HG03521 (cell line): ENCODE data around the gene CLCN6.

Experiments
- ATAC-seq: cut with Tn5 transposase; IDR thresholded peaks from one replicate; pipeline ENCODE4 v1.9.1; 2021; ENCODE audit warnings: mild to moderate bottlenecking, moderate library complexity; ENCODE audit not compliant: unreplicated experiment

The CLCN6 gene

DNA sequence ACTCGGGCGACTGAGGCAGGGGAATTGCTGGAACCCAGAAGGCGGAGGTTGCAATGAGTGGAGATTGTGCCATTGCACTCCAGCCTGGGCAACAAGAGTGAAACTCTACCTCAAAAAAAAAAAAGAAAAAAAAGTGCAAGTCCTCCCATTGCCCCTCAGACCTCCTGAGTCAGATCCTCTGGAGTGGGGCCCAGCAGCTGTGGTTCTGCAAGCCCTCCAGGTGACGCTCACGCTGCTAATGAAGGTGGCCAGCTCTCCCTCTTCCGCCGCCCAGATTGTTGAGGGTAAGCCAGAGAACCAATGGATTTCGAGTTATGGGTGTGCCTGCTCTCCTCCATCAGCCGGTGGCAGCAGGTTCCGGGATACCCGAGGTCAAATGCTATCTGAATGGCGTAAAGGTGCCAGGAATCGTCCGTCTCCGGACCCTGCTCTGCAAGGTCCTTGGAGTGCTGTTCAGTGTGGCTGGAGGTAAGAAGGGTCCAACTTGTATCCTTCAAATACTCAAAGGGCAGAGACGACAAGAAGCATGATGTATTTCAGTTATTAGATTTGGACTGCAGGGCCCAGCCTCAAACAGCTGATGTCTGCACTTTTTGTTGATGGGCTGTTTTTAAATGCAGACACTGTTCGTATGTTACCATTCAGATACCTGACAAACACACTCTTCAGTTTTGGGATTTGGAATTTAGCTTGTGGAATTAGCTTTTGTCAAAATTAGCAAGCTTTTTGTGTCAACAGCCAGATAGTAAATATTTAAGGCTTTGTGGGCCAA lies 17.6 kb downstream of the CLCN6 start:
- ATAC-seq: no peak

- no peak for ATAC-seq
Measured at GRCh38 chr1:11825131-11825530, 19.1 kb downstream of the CLCN6 start.

- no peak for ATAC-seq
Measured at GRCh38 chr1:11826946-11827345, 21.0 kb downstream of the CLCN6 start.

DNA sequence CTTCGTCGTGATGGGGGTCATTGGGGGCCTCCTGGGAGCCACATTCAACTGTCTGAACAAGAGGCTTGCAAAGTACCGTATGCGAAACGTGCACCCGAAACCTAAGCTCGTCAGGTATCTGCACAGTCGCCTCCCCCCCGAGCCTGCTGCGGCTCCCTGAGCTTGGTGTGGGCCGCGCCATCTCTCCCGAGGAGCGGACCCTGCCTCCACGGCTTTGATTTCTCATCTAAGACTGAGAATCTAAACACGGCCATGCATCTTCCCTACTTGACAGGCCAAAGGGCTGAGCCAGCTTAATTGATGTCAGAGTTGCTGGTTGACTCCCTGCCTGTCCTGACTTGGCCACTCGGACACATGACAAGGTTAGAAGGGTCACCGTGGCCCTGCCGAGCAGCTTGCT lies 22.5 kb downstream of the CLCN6 start:
- no peak for ATAC-seq

- no peak for ATAC-seq
Measured at GRCh38 chr1:11831945-11832725, 26.1 kb downstream of the CLCN6 start.

DNA sequence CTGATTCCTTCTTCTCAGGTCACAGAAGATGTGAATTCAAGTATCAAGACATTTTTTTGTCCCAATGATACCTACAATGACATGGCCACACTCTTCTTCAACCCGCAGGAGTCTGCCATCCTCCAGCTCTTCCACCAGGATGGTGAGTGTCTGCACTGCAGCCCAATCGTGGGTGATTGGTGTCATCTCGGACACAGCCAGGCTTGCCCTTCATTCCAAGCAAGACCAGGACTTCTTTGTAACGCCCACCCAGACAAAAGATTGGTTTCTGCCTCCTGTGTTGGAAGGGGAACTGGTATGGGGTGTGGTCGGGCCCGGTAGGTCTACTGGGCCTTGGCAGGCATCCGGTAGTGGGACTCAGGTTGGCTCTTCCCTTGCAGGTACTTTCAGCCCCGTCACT lies 27.5 kb downstream of the CLCN6 start:
- ATAC-seq: no peak

- no peak for ATAC-seq
Measured at GRCh38 chr1:11833900-11834299, 27.9 kb downstream of the CLCN6 start.

GRCh38 chr1:11835441-11836225 lies 29.6 kb downstream of the CLCN6 start:
- ATAC-seq: no peak

- ATAC-seq: no peak
Measured at GRCh38 chr1:11836955-11837766, 31.2 kb downstream of the CLCN6 start.

DNA sequence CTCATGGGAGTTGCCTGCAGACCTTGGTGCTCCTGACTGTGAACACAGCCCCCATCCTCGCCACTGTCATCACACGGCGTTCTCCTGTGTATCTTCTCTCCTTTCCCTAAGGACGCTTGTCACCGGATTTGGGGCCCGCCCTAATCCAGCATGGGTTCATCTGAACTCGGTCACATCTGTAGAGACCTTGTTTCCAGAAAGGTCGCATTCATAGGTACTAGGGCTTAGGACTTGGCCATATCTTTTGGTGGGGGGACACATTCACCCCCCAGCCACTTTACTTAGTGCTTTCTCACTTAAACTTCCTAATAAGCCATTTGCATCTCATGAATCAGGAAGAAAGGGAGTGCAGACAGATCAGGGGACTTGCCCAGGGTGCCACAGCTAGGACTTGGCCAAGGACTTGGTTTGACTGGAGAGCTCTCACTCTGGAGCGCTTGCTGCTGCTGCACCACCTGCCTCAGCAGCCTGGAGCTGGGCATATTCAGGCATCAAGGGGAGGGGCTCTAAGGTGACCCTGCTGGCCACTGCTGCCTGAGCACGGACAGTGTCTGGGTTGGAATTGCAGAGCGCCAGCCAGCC lies 31.9 kb downstream of the CLCN6 start:
- no peak for ATAC-seq

DNA sequence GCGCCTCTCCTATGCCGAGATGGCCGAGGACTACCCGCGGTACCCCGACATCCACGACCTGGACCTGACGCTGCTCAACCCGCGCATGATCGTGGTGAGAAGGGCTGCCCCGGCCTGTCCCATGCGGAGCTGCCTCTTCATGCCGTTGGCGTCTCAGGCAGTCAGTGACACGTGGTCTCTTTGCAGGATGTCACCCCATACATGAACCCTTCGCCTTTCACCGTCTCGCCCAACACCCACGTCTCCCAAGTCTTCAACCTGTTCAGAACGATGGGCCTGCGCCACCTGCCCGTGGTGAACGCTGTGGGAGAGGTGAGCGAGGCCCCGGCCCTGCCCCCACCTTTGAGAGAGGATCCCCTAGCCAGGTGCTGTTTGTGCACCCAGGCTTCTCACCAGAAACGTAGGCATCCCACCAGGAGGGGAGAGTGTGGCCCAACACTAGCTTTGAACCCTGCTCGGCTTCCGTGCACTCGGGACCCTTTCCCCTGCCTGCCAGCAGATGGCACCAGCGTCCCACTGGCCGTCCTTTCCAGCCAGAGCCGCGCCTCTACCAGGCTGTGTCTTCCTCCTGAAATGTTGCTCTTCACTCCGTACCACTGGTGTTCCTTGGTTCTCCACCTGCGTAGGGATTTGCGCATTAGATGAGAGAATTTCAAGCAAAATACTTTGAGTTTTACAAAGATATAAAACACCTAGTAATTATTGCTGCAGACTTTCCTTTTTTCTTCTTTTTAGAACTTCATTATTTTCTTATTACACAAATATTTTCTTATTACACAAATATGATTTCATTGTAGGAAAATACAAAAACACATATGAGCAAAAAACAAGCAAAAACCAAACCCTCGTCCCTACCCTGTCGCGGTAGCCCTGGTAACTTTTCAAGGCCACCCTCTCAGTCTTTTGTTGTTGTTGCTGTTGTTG lies 32.6 kb downstream of the CLCN6 start:
- ATAC-seq: no peak

DNA sequence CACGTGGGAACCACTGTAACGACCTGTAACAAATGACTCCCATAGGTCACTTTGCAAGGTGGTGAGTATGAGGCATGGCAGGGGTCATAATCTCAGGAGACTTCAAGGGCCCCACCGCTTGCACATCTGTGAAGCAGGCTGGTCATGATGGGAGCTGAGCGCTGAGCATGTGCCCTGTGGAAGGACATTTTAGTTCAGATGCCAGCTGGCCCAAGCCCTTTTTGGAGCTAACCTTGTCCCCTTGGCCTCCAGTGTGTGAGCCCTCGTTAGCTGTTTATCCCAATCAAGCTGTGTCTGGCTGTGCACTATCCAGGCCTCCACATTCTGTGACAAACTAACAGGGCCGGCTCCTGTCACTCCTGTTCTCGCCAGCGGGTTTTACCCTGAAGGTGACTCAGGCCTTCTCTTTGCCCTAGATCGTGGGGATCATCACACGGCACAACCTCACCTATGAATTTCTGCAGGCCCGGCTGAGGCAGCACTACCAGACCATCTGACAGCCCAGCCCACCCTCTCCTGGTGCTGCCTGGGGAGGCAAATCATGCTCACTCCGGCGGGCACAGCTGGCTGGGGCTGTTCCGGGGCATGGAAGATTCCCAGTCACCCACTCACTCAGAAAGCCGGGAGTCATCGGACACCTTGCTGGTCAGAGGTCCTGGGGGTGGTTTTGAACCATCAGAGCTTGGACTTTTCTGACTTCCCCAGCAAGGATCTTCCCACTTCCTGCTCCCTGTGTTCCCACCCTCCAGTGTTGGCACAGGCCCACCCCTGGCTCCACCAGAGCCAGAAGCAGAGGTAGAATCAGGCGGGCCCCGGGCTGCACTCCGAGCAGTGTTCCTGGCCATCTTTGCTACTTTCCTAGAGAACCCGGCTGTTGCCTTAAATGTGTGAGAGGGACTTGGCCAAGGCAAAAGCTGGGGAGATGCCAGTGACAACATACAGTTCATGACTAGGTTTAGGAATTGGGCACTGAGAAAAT lies 34.0 kb downstream of the CLCN6 start:
- no peak for ATAC-seq

DNA sequence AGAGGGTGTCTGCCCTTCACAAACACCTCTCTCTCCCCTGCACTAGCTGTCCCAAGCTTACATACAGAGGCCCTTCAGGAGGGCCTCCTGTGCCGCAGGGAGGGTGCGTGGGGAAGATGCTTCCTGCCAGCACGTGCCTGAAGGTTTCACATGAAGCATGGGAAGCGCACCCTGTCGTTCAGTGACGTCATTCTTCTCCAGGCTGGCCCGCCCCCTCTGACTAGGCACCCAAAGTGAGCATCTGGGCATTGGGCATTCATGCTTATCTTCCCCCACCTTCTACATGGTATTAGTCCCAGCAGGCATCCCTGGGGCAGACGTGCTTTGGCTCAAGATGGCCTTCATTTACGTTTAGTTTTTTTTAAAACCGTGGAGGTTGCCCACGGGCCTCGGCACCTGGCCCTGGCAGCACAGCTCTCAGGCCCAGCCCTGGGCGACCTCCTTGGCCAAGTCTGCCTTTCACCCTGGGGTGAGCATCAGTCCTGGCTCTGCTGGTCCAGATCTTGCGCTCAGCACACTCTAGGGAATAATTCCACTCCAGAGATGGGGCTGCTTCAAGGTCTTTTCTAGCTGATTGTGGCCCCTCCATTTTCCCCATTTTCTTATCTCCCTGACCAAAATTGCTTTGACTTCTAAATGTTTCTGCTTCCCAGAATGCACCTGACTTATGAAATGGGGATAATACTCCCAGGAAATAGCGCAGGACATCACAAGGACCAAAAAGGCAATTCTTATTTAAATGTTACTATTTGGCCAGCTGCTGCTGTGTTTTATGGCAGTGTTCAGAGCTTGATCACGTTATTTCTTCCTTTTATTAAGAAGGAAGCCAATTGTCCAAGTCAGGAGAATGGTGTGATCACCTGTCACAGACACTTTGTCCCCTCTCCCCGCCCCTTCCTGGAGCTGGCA lies 35.5 kb downstream of the CLCN6 start:
- ATAC-seq: no peak

DNA sequence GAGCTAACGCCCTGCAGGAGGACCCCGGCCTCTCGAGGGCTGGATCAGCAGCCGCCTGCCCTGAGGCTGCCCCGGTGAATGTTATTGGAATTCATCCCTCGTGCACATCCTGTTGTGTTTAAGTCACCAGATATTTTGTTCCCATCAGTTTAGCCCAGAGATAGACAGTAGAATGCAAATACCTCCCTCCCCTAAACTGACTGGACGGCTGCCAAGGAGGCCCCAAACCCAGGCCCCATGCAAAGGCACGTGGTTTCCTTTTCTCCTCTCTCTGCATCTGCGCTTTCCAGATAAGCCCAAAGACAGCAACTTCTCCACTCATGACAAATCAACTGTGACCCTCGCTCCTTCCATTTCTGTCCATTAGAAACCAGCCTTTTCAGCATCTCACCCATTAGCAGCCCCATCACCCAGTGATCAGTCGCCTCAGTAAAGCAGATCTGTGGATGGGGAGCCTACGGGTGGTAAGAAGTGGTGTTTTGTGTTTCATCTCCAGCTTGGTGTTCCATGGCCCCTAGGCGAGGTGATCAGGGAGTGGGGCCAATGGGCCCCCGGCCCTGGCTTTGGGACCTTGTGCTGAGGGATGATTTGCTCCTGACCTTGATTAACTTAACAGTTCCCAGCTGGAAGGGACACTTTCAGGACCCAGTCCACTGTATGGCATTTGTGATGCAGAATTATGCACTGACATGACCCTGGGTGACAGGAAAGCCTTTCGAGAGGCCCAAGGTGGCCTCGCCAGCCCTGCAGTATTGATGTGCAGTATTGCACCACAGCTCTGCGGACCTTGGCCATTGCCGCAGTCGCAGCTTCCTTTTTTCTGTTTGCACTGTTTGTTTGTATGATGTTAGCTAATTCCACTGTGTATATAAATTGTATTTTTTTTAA lies 36.4 kb downstream of the CLCN6 start:
- ATAC-seq: no peak

GRCh38 chr1:11845641-11846335 lies 39.8 kb downstream of the CLCN6 start:
- no peak for ATAC-seq
